ENCODE data around the gene IRAK2.
"Not testable (repeated sequence)": the region's sequence is repeated elsewhere in the genome, so short reads cannot be mapped to it uniquely, and the experiment has no call there.

Gene IRAK2

DNA sequence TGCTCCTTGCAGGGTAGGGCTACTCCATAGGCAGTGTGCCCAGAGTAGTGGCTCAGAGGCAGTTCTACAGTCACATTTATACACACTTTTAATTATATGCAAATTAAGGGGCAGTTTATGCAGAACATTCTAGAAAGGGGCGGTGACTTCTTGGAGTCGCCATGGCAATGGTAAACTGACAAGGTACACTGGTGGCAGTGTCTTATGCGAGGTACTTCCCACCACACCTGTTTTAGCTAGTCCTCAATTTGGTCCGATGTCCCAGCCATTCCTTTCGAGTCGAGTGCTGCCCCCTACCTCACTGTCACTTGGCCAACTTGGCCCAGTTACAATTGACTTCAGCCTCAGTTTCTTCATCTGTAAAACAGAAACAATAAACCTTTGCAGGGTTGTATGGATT is 3.8 kb upstream of the IRAK2 start:
- DNase-seq (ENCODE audit: low read depth in 2 of 2) = no peak

- DNase-seq (ENCODE audit: low read depth in 2 of 2) = no peak
Measured at GRCh38 chr3:10162185-10162584, 2.5 kb upstream of the IRAK2 start.

DNA sequence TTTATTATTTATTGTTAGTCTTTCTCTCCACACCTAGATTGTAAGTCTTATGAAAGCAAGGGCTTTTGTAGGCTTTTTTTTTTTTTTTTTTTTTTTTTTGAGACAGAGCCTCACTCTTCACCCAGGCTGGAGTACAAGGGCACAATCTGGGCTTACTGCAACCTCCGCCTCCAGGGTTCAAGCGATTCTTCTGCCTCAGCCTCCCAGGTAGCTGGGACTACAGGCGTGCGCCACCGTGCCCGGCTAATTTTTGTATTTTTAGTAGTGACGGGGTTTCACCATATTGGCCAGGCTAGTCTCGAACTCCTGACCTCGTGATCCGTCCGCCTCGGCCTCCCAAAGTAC is 546 bp upstream of the IRAK2 start:
- DNase-seq (ENCODE audit: low read depth in 2 of 2) = not testable (repeated sequence)

DNA sequence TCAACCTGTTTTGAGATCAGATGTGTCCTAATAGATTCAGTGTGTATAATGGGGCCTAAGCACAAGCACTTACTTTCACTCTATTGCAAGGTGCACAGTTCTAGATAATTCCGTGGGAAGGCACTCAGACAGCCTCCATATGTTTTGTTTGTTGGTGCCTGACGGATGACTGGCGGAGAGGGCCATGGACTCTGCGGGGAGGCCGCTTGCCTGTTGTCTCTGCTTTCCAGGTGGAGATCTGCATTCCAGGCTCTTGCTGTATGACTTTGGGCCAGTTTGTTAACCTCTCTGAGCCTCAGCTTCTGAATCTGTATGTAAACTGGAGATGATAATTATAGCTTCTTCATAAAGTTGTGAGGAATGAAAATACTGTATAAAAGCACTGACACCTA is 1.5 kb downstream of the IRAK2 start:
- DNase-seq (ENCODE audit: low read depth in 2 of 2) = no peak

- no peak for DNase-seq (ENCODE audit: low read depth in 2 of 2)
Measured at GRCh38 chr3:10169000-10169496, 4.3 kb downstream of the IRAK2 start.

DNA sequence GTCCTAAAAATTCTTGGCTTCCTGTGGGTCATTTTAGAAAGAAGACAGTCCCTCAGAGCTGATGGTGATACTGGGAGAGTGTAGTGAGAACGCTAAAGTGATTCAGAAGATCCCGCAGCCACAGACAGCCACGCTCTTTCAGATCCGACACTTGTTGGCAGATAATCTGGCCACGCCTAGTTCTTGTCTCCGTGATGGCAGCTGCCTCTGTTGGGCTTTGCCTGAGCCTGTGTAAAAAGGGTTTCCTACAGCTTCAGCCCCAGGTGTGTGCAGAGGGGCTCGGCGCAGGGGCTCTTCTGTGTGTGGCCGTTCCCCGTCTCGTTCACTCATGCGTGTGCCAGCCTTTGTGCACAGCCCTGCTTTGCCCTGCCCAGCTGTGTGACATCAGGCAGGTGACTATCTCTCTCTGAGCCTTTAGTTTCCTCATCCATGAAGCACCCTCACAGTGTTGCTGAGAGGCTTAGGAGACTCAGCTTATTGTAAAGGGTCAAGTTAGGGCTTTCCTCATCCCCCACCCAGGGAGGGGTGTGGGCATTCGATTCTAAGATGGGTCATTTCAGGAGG is 6.3 kb downstream of the IRAK2 start:
- no peak for DNase-seq (ENCODE audit: low read depth in 2 of 2)

DNA sequence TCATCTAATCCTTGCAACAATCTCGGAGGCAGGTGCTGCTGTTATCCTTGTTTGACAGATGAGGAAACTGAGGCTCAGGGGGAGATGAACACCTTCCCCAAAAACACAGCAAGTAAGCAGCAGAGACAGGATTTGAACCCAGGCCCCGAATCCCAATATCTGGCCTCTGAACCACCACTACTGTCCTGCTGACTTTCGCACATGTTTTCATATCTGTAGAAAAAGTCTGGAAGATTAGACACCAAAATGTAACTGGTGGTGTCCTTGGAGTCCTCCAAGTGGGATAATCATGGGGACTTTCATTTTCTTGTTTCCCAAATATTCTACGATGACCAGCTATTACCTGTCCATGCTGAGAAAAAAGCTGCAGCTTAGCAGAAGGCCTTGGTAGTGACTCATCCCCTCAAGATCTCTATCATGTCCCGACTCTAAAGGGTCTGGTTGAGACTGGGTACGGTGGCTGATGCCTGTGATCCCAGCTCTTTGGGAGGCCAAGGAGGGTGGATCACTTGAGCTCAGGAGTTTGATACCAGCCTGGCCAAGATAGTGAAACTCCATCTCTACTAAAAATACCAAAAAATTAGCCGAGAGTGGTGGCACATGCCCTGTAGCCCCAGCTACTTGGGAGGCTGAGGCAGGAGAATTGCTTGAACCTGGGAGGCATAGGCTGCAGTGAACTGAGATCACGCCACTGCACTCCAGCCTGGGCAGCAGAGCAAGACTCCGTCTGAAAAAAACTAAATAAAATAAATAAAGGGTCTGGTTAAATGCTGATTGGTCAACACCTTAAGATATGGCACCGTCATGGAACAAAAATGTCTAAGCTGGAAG is 8.6 kb downstream of the IRAK2 start:
- no peak for DNase-seq (ENCODE audit: low read depth in 2 of 2)

DNA sequence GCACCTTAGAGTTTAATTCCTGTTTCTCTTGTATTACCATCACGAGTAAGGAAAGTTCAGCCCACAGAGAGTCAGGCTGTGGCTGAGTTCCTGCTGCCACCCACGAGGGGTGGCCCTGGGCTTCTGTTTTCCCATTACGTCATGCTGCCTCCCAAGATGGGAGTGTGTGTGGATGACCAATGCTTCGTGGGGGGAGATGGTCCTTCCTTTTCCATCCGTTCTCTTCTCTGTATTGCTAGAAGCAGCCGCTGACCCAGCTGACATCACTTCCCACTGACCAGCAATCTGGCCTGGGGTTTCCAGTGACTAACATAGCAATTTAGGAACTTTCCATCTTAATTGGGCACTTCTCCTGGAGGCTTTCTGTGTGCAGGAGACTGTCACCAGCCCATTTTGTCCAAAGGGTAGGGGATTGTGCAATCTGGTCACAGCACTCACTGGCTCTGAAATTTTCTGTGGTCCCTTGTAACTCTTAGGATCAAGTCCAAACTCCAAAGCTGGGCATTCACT is 9.3 kb downstream of the IRAK2 start:
- no peak for DNase-seq (ENCODE audit: low read depth in 2 of 2)

DNA sequence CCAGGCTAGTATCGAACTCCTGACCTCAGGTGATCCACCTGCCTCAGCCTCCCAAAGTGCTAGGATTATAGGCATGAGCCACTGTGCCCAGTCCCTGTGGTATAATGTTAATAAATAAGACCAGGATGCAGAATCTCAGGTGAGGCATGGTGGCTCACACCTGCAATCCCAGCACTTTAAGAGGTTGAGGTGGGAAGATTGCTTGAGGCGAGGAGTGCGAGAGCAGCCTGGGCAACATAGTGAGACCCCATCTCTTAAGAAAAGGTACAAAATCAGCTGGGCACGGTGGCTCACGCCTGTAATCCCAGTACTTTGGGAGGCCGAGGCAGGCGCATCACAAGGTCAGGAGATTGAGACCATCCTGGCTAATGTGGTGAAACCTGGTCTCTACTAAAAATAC is 10.6 kb downstream of the IRAK2 start:
- not testable (repeated sequence) for DNase-seq (ENCODE audit: low read depth in 2 of 2)

GRCh38 chr3:10176150-10176549 is 11.4 kb downstream of the IRAK2 start:
- not testable (repeated sequence) for DNase-seq (ENCODE audit: low read depth in 2 of 2)

DNA sequence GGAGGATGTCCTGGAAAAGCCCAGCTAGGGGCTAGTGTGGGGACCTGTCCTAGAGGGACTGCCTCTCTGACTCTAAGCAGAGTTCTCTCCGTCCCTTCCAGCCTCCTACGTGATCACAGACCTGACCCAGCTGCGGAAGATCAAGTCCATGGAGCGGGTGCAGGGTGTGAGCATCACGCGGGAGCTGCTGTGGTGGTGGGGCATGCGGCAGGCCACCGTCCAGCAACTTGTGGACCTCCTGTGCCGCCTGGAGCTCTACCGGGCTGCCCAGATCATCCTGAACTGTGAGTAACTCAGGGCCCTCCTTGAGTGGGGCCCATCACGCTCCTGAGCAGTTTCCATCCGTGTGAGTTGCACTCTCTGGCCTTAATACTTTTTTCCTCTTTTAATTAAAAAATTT is 13.0 kb downstream of the IRAK2 start:
- DNase-seq (ENCODE audit: low read depth in 2 of 2) = no peak

GRCh38 chr3:10178892-10179291 is 14.2 kb downstream of the IRAK2 start:
- DNase-seq (ENCODE audit: low read depth in 2 of 2) = no peak

DNA sequence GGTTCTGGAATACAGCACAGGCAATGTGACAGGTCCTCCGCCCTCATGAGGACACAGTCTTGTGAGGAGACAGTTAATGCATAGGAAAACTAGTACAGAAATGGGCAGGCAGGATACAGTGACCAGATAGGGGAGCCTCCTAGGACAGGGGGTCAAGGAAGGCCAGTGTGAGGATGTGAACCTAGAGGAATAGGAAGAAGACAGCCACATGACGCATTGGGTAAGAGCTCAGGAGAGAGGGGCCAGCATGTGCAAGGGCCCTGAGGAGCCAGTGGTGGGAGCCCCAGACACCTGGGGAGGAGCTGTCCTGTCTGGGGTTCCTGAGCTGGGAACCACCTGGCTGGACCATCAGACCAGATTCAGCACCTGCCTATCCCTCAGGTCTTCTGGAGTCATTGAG is 15.6 kb downstream of the IRAK2 start:
- DNase-seq (ENCODE audit: low read depth in 2 of 2) = no peak

DNA sequence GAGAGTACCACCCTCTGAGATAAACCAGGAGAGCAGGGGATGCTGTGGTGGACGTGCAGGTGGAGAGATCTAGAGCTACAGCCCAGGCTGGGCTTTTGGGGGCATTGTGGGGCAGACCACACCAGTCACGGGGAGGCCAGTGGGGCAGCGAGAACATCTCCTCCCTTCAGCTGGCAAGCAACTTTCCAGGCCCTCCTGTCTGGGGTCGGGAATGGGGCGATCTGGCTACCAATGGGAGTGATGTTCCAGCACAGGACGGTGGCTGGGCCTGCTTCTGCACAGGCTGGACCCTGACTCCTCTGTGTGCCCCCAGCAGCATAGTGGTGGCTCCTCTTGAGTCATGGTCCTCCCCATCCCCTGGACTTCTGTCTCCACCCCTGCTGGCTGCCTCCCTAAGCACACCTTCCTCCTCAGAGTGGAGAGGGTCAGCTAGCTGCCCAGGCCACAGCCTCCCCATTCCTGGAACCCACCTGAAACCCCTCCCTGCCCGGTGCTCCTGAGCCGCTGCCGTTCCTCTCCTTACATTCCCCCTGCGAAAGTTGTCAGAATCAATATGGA is 16.1 kb downstream of the IRAK2 start:
- no peak for DNase-seq (ENCODE audit: low read depth in 2 of 2)

- no peak for DNase-seq (ENCODE audit: low read depth in 2 of 2)
Measured at GRCh38 chr3:10182950-10183349, 18.2 kb downstream of the IRAK2 start.

DNA sequence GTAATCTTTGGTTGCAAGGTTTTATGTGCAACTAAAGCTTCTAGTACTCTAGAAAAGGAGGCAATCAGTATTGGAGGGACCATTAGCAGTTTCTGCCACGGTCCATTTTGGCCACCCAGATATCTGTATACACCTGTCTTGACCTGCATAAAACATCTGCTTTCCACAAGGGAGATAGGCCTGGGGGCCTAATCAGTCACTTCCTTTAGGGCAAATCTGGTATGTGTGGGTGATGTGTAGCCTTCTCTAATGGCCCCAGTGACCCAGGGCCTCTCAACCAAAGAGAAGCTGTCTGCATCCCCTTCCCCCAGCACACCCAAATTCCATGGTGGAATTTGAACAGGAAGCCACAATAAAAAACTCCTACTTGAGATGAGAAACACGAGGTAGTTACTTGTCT is 19.5 kb downstream of the IRAK2 start:
- no peak for DNase-seq (ENCODE audit: low read depth in 2 of 2)

DNA sequence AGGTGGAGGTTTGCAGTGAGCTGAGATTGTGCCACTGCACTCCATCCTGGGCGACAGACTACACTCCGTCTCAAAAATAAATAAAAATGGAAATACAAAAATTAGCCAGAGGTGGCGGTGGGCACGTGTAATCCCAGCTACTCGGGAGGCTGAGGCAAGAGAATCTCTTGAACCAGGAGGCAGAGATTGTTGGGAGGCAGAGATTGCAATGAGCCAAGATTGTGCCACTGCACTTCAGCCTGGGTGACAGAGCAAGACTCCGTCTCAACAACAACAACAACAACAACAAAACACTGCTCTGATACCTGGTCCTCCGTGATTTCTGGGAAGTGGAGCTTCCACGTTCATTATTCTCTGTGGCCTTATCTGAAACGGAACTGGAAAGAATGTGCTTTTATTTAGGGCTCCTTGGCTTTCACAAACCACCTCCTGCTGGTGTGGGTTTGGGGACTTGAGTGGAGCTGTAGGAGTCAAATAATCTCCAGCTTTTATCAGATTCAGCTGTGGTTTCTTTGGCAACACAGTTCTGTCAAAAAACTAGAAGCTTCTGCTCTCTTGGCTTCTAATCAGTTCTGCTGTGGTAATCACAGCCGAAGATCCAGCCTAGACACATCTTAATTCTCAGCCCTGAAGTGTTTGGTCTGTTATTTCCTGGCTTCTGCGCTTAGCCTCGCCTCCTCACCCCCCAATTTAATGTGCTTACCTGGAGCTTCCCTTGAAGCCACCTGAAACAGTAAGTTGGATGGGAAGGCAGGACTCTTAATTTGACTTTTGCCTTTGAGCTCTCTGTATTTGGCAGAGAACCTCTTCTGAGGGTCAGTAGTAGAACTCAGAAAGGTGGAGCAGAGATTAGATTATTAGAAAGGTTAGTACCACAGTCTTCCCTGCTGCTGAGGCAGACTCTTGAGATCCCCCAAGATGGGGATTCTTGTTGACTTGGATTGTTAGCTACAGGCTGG is 21.4 kb downstream of the IRAK2 start:
- no peak for DNase-seq (ENCODE audit: low read depth in 2 of 2)

DNA sequence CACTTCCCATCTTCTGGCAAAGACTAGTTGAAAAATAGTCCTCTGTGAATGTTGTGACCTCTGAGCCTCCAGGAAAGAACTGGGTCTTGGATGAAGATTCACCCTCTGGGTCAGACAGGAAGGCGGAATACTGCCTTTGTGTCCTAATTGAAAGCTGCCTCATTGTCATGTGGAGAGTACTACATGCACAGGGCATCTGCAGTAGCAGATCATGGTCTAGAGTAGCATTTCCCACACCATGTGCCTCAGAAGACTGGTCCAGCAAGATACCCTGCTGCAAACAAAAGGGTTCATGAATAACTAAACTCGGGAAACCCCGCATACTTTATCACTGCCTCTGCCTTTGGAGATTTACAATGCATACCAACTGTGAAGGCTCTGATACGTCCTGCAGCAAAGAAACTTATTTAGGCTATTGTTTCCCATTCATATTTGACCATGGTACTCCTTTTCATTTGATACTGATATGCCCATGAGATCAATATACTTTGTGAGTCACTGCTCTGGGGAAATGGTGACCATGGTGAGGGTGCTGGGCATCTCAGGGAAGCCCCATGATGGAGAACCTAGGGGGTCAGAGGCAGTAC is 22.7 kb downstream of the IRAK2 start:
- no peak for DNase-seq (ENCODE audit: low read depth in 2 of 2)

- DNase-seq (ENCODE audit: low read depth in 2 of 2) = no peak
Measured at GRCh38 chr3:10187944-10188343, 23.2 kb downstream of the IRAK2 start.

DNA sequence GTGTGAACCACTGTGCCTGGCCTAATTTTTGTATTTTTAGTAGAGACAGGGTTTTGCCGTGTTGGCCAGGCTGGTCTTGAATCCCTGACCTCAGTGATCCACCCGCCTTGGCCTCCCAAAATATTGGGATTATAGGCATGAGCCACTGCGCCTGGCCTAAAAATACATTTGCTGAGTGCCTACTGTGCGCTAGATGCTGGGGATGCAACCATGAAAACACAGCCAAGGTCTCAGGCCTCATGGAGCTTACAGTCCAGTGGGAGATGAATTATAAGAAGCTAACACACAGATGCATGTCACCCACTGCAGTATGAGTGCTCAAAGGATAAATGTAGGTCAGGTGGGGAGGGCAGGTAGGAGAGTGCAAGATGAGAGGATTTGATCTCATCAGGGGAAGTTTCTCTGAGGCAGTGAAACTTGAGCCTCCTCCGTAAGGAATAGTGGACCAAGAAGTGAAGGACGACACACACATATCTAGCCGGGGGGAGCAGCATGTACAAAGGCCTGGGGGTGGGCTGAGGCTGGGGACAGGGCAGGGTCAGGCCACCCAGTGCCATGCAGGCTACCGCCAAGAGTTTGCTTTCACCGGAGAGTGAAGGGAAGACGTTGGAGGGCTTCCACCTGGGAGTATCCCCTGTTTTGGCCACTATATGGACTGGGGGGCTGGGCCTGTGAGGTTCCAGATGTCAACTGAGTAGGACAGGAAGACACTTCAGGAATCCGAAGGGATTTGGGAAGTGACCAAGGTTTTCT is 24.3 kb downstream of the IRAK2 start:
- DNase-seq (ENCODE audit: low read depth in 2 of 2) = no peak
